Stimulated activated CD4-positive, alpha-beta T cell treated with anti-CD3 and anti-CD28 coated beads, TNF-alpha, amount 100 ng/mL, for 1 hour (primary cell): Measurements from ENCODE around the gene SLC49A3.
"Not testable (repeated sequence)": the region's sequence is repeated elsewhere in the genome, so short reads cannot be mapped to it uniquely, and the experiment has no call there.

Source experiments
- DNase-seq, 3 donors: peaks; one replicate each; pipeline ENCODE4 v3.0.0-alpha.2; 2020; ENCODE audit warnings: low read depth in 3 of 3, low spot score in 1 of 3

SLC49A3 gene

GRCh38 chr4:722169-722725, 33.3 kb upstream of the SLC49A3 start:
- no peak for DNase-seq

DNA sequence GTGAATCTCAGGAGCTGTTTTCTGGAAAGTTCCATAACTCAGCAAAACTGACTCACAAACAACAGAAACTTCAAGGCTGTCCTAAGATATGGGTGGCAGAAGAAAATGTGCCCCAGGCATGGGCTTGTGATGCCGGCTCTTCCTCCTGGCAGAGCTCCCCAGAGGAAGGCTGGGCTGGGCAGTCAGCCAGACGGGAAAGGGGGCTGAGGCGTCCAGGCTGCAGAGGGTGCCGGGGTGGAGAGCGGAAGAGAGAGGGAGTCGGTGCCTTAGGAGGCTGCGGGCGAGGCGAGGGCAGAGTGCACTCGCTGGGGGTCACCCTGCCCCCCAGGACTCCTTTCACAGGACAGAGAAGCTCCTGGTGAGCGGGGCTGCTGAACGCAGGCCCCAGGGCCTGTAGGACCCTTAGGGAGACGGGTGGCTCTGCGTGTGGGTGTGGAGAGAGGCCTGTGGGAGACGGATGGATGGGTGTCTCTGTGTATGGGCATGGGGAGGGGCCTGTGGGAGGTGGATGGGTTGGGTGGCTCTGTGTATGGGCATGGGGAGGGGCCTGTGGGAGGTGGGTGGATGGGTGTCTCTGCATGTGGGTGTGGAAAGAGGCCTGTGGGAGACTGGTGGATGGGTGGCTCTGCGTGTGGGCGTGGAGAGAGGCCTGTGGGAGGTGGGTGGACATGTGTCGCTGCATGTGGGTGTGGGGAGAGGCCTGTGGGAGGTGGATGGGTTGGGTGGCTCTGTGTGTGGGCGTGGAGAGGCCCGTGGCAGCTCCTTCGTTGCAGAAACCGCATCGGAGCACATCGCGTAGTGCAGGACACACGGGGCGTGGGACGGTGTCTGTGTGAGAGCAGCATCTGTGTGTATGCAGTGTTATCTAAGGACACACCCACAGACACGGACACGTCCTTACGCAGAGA, 32.6 kb upstream of the SLC49A3 start:
- DNase-seq, result no peak

DNA sequence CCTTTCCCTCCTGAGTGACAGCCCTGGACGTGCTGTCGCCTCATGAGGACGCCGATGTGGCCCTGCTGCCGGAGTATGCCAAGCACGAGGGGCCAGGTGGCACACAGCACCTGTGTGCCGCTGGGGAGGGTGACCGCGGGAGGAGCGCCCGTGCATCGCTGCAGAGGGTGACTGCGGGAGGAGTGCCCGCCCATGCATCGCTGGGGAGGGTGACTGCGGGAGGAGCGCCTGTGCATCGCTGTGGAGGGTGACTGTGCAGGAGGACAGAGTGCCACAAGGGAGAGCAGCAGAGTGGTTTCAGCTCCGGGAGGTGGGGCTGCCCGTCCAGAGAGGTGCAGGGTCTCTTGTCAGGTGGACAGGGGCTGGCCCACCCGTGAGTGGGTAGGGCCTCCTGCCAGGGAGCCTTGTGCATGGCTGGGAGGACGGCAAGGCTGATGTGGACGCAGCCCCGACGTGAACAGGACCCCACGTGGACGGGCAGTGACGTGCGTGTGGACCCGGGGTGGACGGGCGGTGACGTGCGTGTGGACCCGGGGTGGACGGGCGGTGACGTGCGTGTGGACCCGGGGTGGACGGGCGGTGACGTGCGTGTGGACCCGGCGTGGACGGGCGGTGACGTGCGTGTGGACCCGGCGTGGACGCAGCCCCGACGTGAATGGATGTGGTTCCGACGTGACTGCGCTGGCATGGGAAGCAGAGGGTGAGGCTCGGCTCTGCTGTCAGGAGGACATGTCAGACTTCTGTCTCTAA, 31.3 kb upstream of the SLC49A3 start:
- no peak for DNase-seq

GRCh38 chr4:718460-718859, 29.5 kb upstream of the SLC49A3 start:
- no peak for DNase-seq

- DNase-seq, result no peak
These were observed 28.8 kb upstream of the SLC49A3 start for GRCh38 chr4:717601-718320.

DNA sequence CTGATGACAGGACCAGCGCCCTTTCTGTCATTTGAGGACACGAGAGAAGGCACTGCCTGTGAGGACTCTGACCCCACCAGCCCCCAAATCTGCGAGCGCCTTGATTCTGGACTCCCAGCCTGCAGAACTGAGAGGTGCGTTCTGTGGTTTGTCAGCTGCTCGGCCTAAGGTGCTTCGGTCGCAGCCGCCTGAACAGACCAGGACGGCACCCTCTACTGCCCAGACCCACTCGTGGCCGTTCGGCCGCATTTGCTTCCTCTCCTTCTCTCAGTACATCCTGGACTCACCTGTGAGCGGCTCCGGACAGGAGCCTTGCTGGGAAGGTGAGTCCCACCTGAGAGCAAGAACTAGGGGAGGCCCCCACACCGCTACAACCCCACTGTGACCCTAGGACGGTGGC, 25.1 kb upstream of the SLC49A3 start:
- DNase-seq, result no peak

- no peak for DNase-seq
These were observed 24.1 kb upstream of the SLC49A3 start for GRCh38 chr4:712916-713632.

DNA sequence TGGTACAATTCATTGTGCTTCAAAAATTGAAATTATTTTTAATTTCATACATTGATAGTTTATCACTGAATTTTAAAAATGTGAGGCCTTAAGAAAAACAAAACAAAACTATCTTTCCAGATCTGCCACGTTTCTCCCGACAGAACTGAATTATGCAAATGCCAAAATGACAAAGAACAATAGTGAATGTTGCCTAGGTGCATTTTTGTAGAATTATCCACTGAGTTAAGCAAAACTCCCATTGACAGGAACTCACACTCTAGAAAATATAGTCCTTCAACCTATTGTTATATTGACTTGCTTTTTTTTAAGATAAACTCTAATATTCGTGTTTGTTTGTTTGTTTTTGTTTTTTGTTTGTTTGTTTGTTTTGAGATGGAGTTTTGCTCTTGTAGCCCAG, 23.1 kb upstream of the SLC49A3 start:
- no peak for DNase-seq

DNA sequence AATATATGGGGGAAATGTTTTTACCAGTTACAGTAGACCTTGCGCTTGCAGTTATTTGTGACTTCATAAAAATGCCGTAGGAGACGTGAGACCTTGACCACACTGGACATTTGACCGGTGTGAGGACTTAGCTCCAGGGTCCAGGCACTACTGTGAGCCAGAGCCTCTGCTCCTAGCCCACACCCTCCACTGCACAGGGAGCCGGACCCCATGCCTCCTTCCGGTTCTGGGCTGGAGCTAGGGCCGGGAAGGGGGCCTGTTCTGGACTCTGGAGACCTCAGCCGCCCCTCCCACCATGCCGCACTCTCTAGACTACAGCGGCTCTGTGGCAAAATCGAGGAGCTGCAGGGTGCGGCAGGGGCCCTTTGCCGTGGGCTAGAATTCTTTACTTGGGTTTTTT, 22.0 kb upstream of the SLC49A3 start:
- DNase-seq, result no peak

- no peak for DNase-seq
These were observed 21.2 kb upstream of the SLC49A3 start for GRCh38 chr4:710116-710515.

- no peak for DNase-seq
These were observed 20.4 kb upstream of the SLC49A3 start for GRCh38 chr4:709348-709747.

GRCh38 chr4:708631-708933, 19.6 kb upstream of the SLC49A3 start:
- no peak for DNase-seq

DNA sequence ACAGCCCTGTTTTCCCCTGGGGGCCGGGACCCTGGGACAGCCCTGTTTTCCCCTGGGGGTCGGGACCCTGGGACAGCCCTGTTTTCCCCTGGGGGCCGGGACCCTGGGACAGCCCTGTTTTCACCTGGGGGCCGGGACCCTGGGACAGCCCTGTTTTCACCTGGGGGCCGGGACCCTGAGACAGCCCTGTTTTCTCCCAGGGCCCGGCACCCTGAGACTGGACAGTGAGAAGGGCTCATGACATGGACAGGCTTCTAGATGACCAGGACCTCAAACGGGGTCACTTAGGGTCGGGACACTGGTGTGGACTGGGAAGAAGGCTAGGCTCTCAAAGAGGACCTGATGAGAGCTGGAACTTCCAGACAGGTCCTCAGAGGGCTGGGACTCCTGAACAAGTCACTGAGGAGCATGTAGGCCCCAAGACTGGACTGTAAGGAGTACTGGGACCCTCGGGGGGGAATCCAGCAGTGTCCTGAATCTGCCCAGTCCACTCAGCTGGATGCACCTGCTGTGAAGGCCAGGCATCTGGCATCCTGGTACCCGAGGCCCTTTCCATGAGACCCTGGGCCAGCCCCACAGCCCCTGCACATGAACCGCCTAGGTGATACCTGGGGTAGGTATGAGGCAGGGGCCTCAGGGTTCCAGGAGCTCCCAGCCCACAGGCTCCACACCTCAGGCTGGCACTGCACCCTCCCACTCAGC, 19.1 kb upstream of the SLC49A3 start:
- DNase-seq, result no peak

GRCh38 chr4:706834-707598, 18.1 kb upstream of the SLC49A3 start:
- DNase-seq, result no peak

GRCh38 chr4:706083-706633, 17.2 kb upstream of the SLC49A3 start:
- DNase-seq, result not testable (repeated sequence)

GRCh38 chr4:705278-706082, 16.5 kb upstream of the SLC49A3 start, which contains the start of gene PCGF3:
Gene PCGF3, plus strand, starts transcription at chr4:705832. Its CDS starts 27,849 bp downstream, at chr4:733681.
- DNase-seq, result peak; percentile 89 to 98 (median 95)

- DNase-seq, result no peak
These were observed 16.0 kb upstream of the SLC49A3 start for GRCh38 chr4:704971-705277.

- no peak for DNase-seq
These were observed 15.4 kb upstream of the SLC49A3 start for GRCh38 chr4:704198-704891.
